Renal pelvis (tissue), 4 donors: Measurements from ENCODE around the gene TBX4. TPM values are rescaled to one million over a fixed set of nuclear protein-coding genes. Genes with fewer than 3 reads are reported as not detected.
"Not testable (repeated sequence)": the region's sequence is repeated elsewhere in the genome, so short reads cannot be mapped to it uniquely, and the experiment has no call there.

Experiments used
- DNase-seq: peaks from one replicate; pipeline ENCODE4 v3.0.0-alpha.2; 2013
- polyA plus RNA-seq, 3 donors: library from polyadenylated mRNA; unstranded; fragments of 120-200 nt; gene quantifications; one replicate each; pipeline ENCODE4 v1.2.1, GENCODE V29; 2013; ENCODE audit not compliant: insufficient read length in 3 of 3

The TBX4 gene
- polyA plus RNA-seq, 3 donors, result 0.11 to 0.21 (median 0.21) TPM

DNA sequence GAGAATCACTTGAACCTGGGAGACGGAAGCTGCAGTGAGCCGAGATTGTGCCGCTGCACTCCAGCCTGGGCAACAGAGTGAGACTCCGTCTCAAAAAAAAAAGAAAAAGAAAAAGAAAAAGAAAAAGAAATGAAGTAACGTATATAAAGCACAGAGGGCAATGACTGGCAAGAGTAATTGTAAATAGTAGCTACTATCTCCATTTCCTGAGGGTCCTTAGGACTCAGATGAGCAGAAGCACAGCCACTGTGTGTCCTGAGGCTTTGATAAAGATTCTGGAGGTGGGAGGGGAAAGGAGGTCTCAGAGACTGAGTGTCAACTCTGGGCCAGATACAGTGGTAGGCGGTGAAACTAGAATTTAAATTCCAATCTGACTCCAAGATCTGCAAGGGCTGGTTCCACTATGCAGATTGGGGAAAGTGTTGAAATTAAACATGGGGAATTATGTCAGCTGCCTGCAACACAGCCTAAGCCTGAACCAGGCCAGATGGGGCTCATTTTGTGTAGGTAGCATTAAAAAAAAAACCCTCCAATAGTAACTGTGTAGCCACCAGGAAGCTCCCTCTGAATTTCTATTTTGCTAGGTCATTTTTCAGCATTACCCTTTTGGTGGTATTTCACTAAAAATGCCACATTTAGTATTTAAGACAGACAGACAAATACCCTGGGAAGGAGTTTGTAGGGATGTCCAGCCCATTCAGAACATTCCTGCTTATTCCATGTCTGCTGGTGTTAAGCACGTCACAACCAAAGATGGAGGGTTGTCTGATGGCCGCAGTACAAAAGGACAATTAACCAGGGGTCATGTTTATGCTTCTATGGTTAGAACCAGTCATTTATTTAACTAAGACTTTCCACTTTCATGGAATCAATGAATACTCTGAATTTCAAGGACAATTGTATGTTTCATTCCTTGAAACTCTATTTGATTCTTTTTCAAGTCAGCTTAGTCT lies 46.1 kb downstream of the TBX4 start:
- DNase-seq, result no peak

DNA sequence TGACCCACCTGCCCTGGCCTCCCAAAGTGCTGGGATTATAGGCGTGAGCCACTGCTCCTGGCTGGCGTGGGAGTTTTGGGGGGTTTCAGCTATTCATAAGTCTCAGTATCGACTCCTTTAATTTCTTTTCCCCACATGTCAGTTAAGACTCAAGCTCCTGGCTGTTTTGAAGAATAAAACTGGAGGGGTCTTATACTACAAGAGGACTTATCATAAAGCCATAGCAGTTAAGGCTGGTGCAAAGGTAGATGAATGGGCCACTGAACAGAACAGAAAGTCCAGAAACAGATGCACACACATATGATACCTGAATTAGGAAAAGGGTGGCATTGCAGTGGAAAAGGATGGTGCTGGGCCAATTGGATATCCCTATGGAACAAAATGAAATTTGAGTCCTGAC lies 47.4 kb downstream of the TBX4 start:
- no peak for DNase-seq

DNA sequence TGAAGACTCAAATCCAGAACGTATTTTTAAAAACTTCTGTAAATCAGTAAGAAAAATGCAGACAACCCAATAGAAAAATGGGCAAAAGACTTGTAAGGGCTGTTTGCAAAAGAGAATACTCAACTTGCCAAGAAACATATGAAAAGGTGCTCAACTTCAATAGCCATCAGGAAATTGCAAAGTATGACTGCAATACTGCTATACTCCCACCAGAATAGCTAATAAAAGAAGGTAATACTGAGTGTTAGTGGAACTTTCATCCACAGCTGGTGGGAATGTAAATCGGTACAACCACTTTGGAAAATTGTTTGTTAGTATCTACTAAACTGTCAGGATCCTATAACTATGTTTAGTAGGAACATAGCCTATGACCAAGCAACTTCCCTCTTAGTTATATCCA lies 48.1 kb downstream of the TBX4 start:
- DNase-seq, result no peak

DNA sequence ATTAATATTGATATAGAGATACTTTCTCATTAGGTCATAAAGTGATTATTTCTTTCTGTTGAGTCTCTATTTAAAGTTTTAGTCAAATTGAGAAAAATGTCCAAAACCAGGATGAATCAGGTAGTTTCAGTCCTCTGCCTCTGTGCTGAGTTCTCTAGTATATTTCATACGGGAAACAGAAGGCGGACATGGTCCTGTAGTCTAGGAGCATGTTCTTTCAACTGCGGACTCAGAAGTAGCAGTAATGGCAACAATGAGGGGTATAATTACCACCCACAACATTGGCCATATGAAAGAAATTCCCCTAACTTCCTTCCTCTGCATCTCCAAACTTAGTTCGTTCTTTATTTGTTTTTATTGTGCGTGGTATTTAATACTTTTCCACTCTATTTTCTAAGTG lies 50.1 kb downstream of the TBX4 start:
- no peak for DNase-seq

DNA sequence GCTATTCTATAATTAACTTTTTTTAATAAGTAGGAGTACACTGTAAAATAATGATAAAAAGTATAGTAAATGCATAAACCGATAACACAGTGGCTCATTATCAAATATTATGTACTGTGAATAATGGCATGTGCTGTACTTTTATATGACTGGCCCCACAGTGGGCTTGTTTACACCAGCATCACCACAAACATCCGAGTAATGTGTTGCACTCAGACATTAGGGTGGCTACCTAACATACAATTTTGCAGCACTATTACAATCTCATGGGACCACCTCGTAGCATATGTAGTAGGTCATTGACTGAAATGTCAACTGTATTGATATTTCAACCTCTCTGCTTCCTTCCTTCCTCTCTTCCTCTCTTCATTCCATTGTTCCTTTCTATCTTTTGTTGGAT lies 51.7 kb downstream of the TBX4 start:
- DNase-seq, result no peak

DNA sequence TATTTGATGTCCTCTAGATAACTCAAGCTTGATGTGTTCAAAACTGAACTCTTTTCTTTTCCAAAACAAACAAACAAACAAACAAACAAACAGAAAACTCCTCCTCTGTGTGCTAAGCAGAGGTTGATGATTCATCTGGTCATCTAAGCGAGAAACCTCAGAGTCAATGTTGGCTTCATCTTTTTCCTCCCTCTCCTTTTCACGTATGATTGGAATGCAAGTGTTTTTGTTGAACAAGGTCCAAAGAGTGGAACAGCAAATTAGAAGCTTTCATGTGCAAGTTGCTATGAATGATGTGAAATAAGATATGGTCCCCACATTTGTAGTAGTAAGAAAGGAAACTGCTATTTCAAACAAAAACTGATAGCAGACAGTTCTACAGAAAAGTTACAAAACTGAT lies 52.5 kb downstream of the TBX4 start:
- no peak for DNase-seq

DNA sequence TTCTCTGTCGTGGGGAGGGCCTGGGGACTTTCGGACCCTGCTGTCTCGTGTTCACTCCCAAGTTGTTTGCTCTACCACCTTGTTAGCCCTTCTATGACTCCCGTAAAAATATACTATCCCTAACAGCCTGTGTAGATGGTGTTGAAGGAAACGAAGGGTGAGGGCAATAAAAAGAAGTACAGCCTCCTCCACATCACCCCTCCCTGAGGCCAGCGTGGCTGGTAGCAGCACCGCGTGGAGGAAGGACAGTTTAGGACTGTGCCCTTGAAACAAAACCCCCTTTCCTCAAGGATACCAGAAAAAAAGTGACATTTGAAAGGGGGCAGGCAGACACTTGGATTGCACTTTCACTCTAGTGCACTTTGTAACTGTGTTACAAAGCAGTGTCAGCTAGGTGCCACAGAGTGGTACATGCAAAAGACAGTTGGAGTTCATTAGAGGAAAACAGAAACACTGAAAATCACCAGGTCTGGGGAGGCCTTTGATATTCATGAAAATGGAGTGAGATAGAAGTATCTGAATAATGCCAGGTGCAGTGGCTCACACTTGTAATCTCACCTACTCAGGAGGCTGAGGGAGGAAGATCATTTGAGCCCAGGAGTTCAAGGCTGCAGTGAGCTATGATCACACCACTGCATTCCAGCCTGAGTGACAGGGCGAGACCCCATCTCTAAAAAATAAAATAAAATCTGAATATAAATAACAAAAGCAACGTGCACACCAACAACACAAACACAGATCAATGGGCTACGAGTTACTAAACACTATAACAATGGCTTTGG lies 53.8 kb downstream of the TBX4 start:
- DNase-seq, result no peak

DNA sequence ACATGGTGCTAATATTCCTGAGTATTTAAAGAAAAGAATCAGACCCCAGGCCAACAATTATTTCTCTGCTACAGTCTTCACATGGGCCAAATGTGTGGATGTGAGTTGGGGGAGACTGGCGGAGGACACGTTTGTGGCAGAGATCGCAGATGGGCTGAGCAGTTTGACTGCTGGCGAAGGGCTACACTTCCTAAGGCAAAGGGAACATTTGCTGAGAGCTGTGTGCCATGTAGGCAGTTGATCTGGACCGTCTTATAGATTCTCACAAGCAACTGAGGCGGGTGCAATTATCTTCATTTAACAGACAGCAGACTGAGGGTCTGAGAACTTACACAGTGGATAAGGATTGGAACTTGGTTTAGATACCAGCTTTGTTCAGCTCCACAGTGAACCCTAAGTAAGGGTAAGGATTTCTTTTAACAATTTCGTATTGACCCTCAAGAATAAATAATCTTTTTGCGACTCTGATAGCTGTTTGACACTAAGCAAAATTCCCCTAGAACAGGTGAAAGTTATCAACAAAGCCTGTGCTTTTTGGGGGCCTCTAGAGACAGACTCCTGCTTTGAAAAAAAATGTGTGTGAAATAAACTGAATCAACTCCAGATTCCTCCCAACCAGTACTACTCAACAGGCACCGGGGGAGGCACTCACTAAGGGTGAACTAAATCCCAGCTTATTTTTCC lies 55.3 kb downstream of the TBX4 start:
- no peak for DNase-seq

DNA sequence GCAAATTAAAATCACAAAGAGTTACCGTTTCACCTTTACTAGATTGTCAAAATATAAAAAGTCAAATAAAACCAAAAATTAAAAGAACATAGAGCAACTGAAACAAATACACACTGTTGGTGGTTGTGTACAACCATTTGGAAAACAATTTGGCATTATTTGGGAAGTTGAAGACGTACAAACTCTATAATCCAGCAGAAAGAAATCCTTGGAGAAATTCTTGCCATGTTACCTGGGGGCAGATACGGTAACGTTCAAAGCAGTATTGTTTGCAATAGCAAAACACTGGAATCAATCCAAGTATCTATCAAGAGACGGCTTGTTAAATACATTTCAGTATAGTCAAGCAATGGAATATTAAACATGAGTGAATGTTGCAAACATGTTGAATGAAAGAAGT lies 56.7 kb downstream of the TBX4 start:
- no peak for DNase-seq

DNA sequence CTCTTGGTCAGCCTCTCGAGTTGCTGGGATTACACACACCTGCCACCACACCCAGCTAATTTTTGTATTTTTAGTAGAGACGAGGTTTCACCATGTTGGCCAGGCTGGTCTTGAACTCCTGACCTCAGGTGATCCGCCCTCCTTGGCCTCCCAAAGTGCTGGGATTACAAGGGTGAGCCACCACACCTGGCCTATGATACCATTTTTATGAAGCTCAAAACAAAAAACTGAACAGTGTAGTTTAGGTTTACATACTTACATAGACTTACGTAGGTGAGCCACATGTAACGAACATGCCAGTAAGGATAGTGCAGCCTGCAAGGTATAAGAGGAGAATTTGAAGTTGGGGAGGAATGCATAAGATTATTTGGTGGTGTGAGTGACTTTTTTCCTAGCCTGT lies 57.2 kb downstream of the TBX4 start:
- not testable (repeated sequence) for DNase-seq

DNA sequence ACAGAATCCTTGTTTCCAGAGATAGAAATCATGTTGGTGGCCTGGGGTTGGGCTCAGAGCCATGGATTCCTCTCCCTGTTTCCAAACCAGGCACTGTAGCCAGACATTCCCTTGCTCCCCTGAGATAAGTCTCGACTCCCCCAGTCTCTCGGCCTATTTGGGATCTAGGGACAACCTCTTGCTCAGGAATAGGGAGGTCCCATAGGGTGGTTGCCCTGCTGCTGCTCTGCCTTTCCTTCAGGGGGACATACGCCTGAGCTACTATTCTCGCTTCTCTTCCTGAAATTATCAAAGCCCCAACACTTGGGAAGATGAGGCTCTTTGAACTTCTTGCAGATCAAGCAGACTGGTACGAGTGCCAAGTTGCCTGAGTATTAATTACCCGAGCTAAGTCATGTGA lies 58.0 kb downstream of the TBX4 start:
- DNase-seq, result no peak

DNA sequence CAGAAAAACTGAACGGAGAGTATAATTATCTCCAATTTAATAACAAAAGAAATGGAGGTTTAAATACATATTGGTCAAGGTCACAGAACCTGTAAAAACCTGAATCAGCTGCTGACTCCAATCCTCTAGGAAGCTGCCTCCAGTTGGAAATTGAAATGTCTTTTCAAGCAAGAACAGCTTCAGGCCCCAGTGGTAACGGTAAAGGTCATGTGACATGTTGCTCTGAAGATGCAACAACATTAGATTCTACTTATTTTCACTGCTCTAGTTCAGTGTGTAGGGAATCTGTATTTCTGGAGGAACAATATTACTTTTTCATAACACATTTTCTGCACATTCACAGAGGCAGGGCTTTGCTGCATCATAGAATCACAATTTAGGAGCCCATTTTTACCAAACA lies 58.8 kb downstream of the TBX4 start:
- no peak for DNase-seq

DNA sequence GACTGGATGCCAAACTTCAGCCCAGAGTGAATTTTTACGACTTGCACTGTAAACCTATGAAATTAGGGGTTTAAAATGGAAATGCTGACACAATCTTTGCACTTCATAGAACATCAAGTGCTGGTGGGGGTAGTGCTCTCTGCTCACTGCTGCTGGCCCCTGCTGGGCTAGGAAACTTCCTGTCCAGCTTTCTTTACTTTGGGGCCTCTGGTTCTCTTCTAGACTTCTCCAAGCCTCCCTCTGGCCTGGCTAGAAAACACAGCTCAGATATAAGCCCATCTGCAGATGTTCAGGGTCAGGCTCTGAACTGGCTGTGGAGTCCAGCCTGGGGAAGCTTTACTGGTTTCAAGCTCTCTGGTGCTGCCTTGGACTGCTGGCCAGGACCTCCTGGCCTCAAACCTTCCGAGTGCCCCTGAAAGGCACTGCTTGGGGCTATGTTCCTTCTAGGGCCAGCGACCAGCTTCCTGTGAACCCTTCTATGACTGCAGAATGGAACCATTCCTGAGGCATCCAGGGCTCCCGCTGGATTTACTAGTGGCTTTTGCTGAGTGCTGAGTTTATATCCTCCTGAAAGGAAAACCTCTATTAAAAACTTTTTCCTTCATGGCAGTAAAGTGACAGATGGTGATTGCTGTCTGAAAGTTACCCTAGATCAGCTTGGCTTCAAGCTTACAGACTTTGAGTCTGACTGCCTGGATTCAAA lies 59.4 kb downstream of the TBX4 start:
- DNase-seq, result no peak

DNA sequence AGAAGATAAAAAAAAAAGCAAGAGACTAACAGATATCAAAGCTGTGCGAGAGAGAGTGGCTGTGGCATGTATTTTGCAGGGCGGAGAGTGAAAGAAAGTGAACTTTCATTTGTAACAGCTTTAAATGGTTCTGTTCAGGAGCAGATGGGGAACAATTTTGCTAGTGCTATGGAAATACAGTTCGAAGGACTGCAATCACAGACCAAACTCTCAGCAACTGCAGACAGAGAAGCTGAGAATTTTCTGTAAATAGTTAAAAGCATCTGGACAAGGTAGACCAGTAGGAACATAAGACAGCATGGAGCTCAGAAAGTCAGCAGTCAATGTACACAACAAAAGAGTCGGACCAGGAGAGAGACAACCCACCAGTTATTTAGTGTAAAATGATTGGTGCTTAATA lies 62.3 kb downstream of the TBX4 start:
- DNase-seq, result no peak

DNA sequence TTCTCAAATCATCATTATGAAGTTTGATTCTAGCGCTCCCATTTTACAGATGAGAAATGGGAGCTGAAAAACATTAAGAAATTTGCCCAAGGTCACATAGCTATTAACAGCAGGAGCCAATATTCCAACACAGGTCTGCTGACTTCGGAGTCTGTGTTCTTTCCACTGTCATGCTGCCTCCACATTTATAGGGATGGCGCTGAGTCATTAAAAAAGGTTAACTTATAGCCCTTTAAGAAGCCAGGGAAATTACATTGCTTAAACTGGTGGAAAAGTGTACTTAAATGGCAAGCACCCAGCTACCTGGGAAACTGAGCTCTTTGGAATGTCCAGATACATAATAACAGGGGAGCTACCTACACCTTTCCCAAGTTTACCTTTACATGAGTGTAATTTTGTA lies 65.0 kb downstream of the TBX4 start:
- no peak for DNase-seq

DNA sequence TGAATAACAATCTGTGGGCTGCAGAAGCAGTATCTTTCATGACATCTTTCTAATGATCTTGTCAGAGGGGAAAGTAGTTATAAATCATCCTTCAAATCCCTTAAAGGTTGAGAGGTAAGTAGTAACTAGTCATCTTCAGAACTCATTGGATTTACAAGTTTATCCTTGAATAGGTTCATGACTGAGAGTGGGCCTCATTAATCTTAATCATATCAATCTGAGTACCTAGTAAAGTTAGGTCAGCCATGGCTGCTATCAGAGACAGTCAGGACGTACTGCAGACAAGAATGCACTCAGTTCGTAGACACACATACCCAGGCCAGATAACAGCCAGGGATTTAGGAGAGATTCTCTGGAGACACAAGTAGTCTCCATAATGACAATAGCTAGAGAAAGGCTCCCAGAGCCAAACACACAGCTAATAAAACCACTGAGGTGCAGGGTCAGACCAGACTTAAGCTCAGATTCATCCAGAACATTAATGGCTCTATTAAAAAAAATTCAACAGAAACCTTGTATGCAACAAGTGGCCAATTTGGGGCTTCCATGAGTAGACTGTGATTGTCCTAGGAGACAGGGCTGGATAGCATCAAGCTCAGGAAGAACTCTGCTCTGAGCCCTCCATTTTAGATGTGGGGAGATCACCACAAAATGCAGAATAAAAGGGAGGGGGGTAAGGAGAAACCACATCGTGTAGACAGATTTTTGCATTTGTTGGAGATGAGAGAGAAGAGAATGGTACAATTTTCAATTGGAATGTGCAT lies 65.8 kb downstream of the TBX4 start:
- no peak for DNase-seq

DNA sequence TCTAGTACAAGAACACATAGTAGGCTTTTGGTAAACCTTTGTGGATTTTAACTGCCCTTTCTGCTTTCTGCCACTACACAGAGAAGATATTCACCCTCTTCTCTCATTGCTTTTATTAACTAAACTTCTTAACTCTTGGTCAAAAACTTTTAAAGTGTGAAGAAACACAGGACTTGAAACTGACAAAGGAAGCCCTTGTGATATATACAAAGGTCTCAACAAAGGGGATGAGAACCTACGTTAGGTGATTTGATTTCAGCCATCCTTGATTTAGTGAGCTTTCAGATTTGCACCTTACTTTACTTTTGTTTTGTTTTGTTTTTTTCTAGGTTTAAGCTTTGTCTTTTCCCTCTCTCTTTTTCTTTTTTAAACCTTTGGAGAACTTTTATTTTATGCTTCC lies 66.9 kb downstream of the TBX4 start:
- DNase-seq, result no peak

DNA sequence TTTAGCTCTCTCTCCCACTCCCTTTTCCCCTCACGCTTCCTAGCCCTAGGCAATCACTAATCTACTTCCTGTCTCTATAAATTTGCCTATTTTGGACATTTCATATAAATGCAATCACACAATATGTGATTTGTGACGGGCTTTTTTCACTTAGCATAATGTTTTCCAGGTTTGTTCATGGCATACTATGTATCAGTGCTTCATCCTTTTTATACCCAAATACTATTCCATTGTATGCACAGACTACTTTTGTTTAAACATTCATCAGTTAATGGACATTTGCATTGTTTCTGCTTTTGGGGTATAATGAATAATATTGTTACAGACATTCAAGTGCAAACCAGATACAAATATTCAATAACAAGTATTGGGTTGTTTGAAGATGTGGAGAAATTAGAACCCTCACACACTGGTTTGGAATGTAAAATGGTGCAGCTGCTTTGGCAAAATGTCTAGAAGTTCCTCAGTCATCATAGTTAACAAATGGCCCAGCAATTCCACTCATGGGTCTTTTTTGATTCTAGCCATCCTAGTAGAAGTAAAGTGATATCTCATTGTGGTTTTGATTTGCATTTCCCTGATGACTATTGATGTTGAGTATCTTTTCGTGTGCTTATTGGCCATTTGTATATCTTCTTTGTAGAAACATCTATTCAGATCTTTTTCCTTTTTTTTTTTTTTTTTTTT lies 67.7 kb downstream of the TBX4 start:
- no peak for DNase-seq

DNA sequence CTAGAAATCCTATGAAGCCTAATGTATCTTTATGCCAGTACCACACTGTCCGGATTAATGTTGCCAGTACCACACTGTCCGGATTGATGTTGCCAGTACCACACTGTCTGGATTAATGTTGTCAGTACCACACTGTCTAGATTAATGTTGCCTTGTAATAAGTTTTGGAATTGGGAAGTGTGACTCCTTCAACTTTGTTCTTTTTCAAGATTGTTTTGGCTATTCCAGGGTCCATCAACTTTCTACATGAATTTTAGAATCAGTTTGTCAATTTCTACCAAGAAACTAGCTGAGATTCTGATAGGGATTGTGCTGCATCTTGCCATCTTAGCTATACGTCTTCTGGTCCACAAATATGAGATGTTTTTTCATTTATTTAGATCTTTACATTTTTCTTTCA lies 68.7 kb downstream of the TBX4 start:
- no peak for DNase-seq

DNA sequence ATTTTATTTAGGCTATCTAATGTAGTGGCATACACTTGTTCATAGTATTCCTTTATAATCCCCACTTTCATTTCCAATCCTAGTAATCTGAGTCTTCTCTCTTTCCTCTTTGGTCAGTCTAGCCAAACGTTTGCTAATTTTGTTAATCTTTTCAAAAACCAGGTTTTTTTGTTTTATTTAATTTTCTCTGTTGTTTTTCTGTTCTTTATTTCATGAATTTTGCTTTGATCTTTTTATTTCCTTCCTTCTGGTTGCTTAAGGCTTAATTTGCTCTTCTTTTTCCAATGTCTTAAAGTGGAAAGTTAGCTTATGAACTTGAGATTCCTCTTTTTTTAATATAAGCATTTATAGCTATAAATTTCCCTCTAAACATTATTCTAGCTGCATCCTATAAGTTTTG lies 69.9 kb downstream of the TBX4 start:
- no peak for DNase-seq

DNA sequence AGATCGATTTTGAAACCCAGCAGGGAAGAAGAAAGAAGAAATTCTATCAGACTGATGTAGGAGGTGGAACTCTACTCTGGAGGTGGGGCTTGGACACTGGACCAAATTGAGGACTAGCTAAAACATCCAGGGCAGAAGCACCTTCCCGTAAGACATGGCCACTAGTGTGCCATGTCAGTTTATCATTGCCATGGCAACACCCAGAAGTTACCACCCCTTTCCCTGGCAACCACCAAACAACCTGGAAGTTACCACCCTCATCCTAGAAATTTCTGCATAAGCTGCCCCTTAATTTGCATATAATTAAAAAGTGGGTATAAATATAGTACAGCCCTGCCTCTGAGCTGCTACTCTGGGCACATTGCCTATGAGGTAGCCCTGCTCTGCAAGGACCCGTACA lies 72.1 kb downstream of the TBX4 start:
- DNase-seq, result no peak
